KBM-7 (cell line): ENCODE measurements around the gene FRY.

ENCODE experiments used
- DNase-seq: peaks from one replicate; pipeline ENCODE4 v3.0.0-alpha.2; 2015
- in situ Hi-C: fragments of 300-500 bp; cut with MboI; formaldehyde crosslinking; loops from 2 replicates; pipeline ENCODE4 v1.14.3; 2020; ENCODE audit warnings: low sequenced_read_pairs, low pct_unique_long_range_greater_than_20kb, mixed read lengths

FRY gene

GRCh38 chr13:32225481-32225931 is 193.9 kb downstream of the FRY start:
- no peak for DNase-seq
- in situ Hi-C loops = no loop called here

DNA sequence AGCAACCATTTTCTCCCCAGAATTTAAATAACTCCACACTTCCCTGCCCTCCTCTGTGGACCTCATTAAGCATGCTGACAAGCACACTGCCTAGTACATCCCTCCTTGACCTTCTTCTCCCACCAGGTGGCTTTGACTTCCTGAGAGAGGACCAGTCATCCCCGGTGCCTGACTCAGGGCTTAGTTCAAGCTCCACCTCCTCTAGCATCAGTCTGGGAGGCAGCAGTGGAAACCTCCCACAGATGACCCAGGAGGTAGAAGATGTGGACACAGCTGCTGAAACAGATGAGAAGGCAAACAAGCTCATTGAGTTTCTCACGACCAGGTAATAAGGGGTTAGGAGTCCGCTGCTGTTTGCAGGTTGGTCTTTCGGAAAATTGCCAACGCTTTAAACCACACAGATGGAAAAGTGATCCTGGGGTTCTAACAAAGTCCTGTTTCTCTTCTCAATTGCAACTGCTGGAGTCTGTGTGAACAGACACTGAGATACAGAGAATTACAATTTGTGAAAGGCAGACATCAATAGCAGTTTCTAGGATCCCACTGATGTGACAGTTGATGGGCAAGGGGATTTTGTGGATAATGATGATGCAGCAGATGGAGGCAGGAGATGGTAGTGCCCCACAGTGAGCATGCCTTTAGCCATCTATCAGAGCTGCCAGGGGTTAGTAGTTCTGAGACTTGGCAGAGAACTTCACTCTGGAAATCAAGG is 196.9 kb downstream of the FRY start:
- in situ Hi-C loops = no loop called here
- no peak for DNase-seq

- DNase-seq = no peak
- in situ Hi-C loops = no loop called here
These were observed 197.9 kb downstream of the FRY start for GRCh38 chr13:32229443-32229842.

GRCh38 chr13:32232263-32232662 is 200.7 kb downstream of the FRY start:
- DNase-seq = no peak
- in situ Hi-C loops = no loop called here

DNA sequence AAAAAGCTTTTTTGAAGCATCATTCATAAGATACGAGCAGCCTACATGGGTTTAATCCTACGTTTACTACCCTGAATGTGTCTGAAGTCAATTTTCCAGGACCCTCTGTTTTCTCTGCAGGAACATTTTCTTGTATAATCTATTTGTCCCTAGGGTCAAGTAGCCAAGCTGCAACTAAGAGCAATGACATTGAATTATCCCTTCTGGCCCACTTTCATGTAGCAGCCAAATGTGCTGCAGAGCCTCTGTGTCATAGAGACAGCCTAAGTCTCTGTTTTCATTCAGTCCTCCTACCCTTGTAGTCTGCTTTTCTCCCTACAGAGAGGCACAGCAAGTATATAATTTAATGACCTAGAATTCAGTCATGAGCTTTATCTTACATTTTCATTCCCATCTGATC is 201.5 kb downstream of the FRY start:
- no peak for DNase-seq

GRCh38 chr13:32234914-32235313 is 203.3 kb downstream of the FRY start:
- in situ Hi-C loops = no loop called here
- peak; percentile 27 for DNase-seq

More for the DNA sequence above, 201.5 kb downstream of the FRY start:
- in situ Hi-C loops = no loop called here

DNA sequence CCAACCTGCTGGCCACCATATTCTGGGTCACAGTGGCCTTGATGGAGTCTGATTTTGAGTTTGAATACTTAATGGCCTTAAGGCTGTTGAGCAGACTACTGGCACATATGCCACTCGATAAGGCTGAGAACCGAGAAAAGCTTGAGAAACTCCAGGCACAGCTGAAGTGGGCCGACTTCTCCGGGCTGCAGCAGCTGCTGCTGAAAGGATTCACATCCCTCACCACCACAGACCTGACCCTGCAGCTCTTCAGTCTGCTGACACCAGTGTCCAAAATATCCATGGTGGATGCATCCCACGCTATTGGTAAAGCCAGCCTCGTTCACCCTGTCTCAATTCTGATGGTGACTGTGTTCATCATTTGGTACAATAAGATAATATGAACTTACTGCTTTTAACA is 206.1 kb downstream of the FRY start:
- in situ Hi-C loops = no loop called here

DNA sequence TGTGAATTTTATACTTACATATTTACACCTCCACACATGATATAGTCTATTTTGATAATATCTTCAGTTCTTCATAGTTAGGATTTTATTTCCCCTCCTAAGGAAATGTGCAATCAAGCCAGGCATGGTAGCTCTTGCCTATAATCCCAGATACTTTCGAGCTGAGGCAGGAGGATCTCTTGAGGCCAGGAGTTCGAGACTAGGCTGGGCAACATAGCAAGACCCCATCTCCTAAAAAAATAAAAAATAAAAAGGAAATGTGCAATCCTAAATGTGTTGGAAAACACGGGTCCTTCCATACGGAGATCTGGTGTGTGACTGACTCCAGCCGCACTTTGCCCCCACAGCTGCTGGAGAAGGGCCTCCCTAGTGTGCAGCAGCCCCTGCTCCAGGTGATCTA is 212.1 kb downstream of the FRY start:
- DNase-seq = no peak
- in situ Hi-C loops = no loop called here

More for the DNA sequence above, 206.1 kb downstream of the FRY start:
- DNase-seq = no peak

DNA sequence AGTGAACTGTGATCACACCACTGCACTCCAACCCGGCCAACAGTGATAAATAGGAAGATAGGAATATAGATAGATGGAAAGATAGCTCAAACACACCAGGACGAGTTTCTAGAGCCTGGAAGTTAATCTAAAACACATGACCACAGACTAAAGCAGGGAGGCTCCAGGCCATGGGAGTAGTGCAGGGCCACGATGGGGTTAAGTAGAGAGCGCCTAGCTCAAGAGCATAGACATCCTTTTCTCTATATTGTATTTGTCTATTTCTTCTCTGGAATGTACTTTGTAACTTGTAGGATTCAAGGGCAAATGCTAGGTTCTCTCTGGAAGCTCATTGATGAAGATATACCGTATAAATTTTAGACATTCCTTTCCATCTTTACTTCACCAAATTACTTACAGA is 214.0 kb downstream of the FRY start:
- in situ Hi-C loops = no loop called here
- DNase-seq = no peak

DNA sequence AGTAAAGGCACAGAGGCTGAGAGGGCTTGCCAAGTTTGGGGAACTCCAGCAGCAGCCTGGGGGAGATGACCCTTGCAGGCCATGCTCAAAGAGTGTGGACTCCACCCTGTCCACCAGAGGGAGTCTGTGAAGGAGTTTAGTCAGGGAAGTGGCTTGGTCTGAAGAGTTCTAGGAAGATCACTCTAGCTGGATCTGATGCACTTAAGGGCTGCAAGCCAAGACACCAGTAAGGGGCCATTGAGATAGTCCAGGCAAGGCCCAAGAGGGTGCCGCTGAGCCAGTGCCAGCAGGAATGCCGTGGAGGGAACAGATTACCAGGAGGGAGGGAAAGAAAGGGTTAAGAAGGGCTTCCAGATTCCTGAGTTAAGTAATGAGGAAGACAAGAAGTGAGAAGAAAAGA is 214.9 kb downstream of the FRY start:
- in situ Hi-C loops = no loop called here
- DNase-seq = peak; percentile 84

DNA sequence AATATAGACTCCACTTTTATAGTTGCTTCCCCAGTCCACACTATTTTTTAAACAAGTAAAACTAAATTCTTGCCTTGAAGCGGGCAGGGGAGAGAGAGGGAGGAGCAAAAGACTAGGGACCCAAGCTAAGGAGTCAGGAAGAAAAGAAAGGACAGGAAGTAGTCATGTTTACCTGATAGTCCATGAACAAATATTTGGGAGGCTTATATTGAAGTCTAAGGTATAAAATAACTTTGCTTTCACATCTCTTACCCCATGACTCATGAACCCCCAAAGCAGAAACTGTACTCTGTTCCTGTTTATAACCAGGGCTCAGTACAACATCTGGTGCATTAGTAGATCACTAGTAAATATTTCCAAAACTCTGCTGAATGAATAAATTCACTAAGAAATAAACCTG is 216.3 kb downstream of the FRY start:
- DNase-seq = no peak

DNA sequence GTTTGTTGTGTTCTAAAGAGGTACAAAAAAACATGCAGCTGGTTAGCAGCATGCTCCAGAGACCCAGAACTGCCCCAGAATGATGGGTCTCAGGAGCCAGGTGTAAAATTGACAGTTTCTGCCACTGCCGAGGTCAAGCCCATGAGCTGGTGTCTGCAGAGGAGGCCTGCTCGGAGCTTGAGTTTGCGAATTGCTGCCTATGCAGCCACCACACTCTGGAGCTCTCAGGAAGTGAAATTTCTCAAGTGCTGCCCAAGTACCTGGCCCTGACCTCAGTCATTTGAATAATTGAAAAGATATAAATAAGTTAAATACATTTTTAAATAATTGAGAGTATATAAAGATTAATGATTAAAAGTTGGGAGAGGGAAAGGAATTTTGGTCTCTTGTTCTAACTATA is 217.2 kb downstream of the FRY start:
- in situ Hi-C loops = no loop called here

More for the DNA sequence above, 216.3 kb downstream of the FRY start:
- in situ Hi-C loops = no loop called here

GRCh38 chr13:32252812-32253438 is 221.4 kb downstream of the FRY start:
- no peak for DNase-seq
- in situ Hi-C loops = no loop called here

More for the DNA sequence above, 217.2 kb downstream of the FRY start:
- no peak for DNase-seq

GRCh38 chr13:32253911-32254399 is 222.4 kb downstream of the FRY start:
- in situ Hi-C loops = no loop called here
- DNase-seq = no peak

- in situ Hi-C loops = no loop called here
- DNase-seq = no peak
These were observed 222.8 kb downstream of the FRY start for GRCh38 chr13:32254416-32254815.

GRCh38 chr13:32254916-32255723 is 223.5 kb downstream of the FRY start:
- no peak for DNase-seq
- in situ Hi-C loops = no loop called here

- in situ Hi-C loops = no loop called here
- DNase-seq = no peak
These were observed 224.1 kb downstream of the FRY start for GRCh38 chr13:32255724-32256109.

GRCh38 chr13:32256243-32256642 is 224.7 kb downstream of the FRY start:
- in situ Hi-C loops = no loop called here
- DNase-seq = no peak

DNA sequence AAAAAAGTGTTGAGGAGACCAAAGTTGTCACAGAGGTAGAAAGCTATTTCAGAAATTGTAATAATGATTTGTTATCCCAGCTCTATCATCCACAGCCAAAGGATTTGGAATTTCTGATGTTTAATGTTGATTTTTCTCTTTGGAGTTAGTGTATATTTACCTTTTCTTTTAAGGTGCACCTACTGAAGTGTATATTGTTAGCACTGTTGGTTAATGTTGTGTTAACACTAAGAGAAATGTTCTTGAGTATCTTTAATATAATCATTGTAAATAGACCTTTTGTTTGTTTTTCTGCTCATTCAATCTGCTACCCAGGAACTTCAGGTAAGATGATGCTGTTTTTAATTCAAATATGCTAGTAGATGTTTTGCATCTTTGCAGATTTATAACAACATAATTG is 226.1 kb downstream of the FRY start:
- in situ Hi-C loops = no loop called here

GRCh38 chr13:32259116-32259515 is 227.5 kb downstream of the FRY start:
- in situ Hi-C loops = no loop called here
- DNase-seq = no peak

More for the DNA sequence above, 226.1 kb downstream of the FRY start:
- DNase-seq = no peak
